Astrocyte of the hippocampus (primary cell): Measurements from ENCODE around the gene TRIM49D1.
"Not testable (repeated sequence)": the region's sequence is repeated elsewhere in the genome, so short reads cannot be mapped to it uniquely, and the experiment has no call there.

Experiments used
- DNase-seq: peaks from one replicate; pipeline ENCODE4 v3.0.0; 2011; ENCODE audit warnings: low read depth, low spot score

TRIM49D1 gene, protein sequence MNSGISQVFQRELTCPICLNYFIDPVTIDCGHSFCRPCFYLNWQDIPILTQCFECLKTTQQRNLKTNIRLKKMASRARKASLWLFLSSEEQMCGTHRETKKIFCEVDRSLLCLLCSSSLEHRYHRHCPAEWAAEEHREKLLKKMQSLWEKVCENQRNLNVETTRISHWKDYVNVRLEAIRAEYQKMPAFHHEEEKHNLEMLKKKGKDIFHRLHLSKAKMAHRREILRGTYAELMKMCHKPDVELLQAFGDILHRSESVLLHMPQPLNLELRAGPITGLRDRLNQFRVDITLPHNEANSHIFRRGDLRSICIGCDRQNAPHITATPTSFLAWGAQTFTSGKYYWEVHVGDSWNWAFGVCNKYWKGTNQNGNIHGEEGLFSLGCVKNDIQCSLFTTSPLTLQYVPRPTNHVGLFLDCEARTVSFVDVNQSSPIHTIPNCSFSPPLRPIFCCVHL

DNA sequence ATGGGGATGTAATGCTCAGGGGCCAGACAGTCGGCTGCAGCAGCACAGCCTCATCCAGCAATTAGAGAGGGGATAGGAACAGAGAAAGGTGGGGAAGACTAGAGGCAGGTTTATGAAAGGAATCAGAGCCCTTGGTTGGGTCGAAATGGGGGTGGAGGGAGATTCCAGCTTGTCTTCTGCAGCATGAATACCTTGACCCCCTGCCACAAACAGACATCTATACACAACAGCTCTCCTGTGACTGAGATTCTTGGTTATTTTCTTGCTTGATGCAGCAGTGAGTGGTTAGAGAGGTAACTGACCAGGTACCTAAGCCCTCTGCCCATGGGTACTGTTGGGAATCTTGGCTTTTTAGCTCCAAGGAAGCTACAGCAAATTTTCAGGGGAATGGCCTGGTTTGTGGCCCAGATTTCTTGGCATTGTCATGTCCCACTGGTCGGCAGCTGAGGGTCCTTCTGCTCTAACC is at the start of gene TRIM49D1:
TRIM49D1 (minus strand) TSS at position 51 of the 466 bp plus-strand sequence. CDS start 4,535 bp downstream, outside the sequence.
- no peak for DNase-seq

DNA sequence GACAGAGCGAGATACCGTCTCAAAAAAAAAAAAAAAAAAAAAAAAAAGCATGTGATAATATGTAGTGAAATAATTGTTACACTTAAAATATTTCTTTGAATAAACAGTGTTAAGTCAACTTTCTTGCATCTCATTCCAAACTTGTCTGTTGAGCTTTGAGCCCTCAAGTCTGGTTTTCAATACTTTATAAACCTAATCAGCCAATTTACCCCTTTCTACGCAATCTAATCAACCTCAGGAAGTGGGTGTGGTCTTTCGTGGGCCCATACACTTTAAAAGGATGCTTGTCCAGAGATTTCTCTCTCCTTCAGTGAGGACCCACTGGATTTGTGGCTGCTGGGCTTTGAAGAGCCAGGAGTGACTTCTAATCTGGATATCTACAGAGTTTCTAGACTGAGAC is 43.7 kb upstream of the TRIM49D1 start, which contains the start of gene TRIM64:
TRIM64 (plus strand) TSS at position 301 of the 400 bp plus-strand sequence. CDS start 2,467 bp downstream, outside the sequence.
- not testable (repeated sequence) for DNase-seq

DNA sequence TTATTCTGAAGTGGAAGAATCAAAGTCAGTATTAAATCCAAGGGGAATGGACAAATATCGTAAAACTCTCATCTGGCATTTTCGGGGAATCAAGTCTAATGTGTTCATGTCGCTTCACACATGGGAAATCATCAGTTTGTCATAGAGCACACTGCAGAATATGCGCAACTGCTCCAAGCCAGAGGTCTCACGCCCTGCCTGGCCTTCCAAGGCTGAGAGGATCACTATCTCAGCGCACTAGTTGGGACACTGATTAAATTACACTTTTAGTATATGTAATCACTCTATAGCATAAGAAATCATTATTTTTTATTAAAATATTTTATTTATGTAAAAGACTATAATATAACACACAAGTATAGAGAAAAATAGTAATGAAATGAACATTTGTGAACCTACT is 38.8 kb upstream of the TRIM49D1 start:
- not testable (repeated sequence) for DNase-seq

DNA sequence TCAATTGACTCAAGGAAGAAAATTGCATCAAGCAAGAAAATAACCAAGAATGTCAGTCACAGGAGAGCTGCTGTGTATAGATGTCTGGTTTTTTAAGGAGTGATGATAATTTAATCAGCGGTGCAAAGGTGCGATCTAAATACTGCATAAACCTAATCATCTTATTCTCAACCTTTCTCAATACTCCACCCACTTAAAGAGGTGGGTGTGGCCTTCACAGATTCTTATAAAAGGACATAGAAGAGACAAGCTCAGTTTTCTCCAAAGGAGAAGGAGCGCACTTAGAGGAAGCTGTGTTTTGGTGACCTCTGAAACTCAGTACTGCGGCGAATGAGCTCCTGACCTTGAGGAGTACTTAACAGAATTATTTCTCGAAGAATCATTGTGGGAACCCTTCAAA is 1.7 kb upstream of the TRIM49D1 start, which contains the start of gene TRIM49D2:
TRIM49D2 (plus strand) TSS at position 301 of the 400 bp plus-strand sequence. CDS start 2,698 bp downstream, outside the sequence.
- not testable (repeated sequence) for DNase-seq

DNA sequence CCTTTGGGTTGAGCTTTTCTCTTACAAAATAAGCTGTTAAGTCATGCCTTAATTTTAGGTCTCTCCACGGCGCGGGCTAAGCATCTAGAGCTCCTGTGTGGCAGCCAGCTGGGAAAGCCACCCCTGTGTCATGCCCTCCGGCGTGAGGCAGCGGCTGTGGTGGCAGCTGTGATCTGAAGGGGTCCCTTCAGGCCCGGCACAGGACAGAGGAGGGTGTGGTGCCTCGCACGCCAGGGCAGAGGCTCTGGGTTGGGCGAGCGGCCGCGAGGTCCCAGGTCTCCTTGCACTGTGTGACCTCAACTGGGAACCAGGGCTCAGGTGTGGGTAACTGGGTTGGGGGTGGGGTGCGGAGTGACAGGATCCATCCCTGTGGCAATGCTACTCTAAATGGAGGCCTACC is 21.2 kb downstream of the TRIM49D1 start:
- DNase-seq = not testable (repeated sequence)

DNA sequence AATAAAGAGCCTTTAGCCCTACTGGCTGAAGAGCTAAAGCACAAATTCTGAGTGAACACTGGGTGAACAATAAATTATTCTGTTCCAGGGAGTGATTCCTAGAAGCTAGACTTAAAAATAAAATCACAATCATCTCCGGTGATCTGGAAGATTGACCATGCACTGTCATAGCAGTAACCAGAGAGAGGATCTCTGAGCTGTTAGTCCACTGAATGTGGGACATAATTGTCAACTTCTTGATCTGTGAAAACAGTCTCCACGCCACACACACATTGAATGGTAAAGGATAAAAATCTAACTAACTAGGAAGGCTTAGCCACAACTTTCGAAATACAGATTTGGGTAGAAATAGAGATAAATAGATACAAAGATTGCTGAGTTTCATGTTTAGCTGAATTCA is 28.8 kb downstream of the TRIM49D1 start:
- DNase-seq = not testable (repeated sequence)

DNA sequence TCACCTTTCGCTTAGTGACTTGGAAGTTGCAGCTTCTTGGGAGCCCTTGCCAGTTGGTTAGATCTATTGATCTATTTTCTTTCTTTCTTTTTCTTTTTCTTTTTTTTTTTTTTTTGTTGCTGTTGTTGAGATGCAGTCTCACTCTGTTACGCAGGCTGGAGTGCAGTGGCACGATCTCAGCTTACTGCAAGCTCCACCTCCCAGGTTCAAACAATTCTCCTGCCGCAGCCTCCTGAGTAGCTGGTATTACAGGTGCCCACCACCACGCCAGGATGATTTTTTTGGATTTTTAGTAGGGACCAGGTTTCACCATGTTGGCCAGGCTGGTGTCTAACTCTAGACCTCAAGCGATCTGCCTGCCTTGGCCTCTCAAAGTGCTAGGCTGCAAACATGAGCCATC is 44.5 kb downstream of the TRIM49D1 start:
- DNase-seq = not testable (repeated sequence)

DNA sequence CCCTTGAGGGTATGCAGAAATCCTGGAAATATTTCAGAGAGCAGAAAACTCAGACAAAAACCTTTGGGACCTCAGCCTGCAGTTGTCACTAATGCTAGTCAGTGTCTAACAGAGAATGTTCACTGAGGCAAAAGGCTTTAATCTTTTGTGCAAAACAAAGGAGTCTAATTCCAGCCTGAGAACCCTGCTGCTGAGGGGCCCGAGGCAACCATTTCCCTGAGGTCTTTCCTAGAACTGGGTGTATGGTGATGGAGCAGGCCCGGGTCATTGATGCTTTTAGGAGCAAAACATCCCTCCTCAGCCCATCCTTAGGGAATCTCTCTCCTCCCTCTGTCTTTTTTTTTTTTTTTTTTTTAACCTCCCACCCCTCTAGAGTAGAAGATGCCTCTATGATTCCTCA is 49.5 kb downstream of the TRIM49D1 start:
- DNase-seq = not testable (repeated sequence)

DNA sequence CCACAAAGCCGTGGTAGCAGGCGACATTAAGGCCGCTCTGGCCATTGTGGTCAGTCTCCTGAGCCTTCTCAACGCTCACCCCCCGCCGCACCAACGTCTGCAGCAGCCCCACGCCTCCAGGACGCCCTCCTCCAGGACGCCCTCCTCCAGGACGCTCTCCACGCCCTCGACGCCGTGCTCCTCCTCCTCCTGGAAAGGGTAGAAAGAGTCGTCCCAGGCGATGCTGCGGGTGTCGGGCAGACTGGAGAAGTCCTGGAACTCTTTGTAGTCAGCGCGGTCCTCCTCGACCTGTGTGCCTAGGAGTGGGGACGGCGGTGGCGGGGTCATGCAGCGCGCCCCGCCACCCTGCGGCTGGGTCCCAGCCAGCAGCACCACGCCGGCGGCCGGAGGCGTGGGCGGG is 56.8 kb downstream of the TRIM49D1 start:
- DNase-seq = not testable (repeated sequence)

DNA sequence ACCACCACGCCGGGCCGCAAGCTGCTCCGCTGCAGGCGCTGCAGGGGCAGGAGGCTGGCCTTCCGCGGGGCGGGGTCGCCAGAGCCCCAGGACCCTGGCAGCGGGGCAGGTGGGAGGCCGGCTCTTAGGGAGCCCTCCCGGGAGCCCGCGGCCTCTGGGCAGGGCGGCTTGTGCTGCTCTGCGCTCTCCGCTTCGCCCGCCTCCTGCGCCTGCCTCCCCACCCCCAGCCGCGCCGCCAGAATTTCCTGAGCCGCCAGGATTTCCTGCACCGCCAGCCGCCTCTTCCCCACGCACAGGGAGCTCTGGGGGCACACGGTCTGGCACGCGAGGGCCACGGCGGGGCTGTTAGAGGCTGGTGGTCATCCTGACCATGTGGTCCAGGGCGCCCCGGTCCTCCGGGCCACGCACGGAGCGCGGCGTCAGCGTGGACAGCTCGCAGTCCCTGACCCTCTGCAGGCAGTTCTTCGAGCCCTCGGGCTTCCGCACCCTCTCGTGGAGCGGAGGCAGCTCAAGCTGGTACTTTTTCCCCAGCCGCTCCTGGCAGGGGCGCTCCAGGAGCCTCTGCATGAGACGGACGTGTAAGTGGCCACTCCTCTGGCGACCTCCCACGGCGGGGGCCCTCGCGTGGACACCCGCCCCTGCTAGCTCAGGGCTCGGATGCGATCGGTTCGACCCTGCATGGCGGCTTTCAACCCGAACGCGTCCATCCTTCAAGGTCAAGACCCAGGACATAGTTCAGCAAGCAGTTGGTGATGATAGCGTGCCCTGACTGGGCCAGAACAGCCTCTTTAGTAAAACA is 57.9 kb downstream of the TRIM49D1 start:
- DNase-seq = peak; percentile 21
